HG02759 (cell line): Measurements from ENCODE around the gene NTM.
"Not testable (repeated sequence)": the region's sequence is repeated elsewhere in the genome, so short reads cannot be mapped to it uniquely, and the experiment has no call there.

Experiments
- ATAC-seq: cut with Tn5 transposase; IDR thresholded peaks from one replicate; pipeline ENCODE4 v1.9.1; 2021; ENCODE audit warnings: mild to moderate bottlenecking, moderate library complexity; ENCODE audit not compliant: unreplicated experiment

The NTM gene

DNA sequence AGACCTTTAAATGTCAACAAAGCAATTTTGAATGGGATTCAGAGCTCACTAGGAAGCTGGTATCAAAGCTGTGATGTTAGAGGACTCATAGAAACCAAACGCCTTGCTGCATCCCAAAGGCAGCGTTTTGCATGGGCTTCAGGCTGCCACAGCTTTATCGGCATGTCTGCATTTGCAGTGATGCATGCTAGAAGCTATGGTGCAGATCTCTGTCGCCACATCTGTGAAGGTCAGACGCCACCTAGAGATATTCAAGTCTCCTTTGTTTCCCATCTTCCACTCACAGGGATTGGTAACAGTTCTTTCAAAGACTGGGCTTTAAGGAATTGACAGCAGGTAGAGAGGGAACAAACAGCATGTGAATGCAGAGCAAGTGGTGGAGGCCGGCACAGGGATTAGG, 47.8 kb downstream of the NTM start:
- ATAC-seq = no peak

DNA sequence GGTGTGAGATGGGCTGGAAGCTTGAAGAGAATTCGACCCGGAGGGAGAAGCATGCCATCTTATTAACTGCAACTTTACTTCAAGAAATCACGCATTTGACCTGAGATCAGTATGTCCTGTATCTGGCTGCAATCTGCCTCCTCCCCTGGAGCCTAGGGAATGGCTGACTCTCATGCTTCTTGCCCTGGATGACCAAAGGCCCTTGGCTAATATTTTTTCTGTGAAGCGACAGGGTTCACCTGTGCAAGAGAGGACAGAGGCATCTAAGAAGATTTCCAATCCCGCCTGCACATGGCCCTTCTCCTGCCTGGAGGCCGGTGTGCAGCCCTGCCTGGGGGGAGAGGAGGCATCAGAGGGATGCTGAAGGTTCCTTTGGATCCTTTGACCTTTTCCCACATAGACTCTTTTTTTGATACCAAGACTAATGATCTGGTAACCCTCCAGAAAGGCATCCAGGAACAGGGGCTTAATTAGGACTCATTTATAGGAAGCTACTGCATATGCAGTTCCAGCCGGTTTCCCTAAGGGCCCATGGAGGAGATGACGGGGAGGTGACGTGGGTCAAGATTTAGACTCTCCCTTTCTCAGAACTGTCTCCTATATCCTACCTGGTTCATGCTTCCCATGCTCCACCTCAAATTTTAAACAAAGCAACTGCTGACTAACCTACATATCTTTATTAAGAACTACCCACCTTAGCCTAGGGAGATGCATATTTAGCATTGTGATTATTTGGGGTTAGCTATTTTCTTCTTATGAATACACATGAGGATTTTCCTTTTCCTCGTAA, 50.8 kb downstream of the NTM start:
- ATAC-seq = no peak

DNA sequence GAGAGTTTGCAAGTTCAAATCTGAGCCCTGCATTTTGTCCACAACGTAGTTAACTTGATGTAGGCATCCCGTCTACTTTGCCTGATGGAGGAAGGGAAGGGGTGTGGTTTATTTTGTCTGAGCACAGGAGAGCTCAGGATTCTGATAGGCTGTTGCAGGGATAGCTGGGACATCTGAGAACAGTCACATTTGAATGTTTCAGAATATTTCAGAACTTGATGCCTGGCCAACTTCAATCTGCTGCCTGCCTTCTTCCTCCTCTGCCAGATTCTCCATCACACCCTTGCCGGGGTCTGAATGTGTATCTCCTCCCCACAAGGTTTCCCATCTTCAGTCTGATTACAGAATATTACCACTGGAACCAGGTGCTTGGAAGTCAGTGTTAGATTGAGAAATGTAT, 51.6 kb downstream of the NTM start:
- no peak for ATAC-seq

DNA sequence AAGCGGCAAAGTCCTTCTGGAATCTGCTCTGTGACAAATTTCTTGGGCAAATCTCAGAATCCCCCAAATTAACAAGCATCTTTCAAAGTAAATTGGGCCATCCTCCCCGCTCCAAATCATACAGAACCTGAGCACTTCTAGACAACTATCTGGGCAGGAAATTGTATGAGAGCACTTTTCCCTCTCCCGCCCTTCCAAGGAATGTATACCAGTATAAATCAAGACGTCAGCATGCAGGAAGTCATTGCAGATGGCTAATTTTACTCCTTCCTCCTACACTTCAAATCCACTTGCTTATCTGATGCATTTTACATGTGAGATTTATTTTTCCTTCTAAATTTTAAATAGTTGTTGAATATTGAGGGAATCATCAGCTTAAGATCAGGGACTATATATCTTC, 52.1 kb downstream of the NTM start:
- no peak for ATAC-seq

DNA sequence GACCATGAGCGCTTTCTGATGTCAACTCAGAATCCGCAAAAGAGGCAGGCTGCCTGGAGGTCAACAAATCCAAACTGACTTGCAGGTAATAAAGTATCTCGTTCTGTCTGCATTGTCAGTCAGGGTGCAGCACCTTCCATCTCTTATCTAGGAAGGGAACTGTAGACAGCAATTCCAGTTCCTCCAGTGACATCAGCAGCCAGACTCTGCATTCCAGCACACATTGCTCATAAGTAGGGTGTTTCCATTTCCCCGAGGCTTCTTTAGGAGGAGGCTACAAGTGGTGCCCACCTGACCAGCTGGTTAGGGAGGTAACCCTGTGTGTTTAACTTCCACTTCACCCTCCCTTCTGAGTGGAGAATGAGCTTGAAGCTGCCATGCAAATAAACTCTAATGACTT, 53.3 kb downstream of the NTM start:
- no peak for ATAC-seq

DNA sequence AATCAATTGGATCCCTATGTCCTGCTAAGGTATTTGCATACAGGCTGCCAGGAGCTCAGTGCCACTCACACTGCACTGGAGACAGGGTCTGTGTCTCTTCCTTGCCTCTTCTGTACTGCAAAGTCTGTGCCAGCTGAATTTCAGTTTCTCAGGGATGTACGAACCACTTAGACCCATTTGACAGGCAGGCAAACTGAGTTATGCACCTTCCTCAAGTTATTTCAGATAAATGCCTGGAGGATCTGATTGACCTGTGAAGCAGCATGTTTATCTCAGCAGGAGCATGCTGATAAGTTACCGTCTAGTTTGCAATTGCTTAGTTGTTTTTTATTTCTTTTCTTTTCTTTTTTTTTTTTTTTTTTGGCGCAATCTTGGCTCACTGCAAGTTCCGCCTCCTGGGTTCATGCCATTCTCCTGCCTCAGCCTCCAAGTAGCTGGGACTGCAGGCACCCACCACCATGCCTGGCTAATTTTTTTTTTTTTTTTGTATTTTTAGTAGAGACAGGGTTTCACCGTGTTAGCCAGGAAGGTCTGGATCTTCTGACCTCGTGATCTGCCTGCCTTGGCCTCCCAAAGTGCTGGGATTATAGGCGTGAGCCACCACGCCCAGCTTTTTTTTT, 54.0 kb downstream of the NTM start:
- ATAC-seq = not testable (repeated sequence)

DNA sequence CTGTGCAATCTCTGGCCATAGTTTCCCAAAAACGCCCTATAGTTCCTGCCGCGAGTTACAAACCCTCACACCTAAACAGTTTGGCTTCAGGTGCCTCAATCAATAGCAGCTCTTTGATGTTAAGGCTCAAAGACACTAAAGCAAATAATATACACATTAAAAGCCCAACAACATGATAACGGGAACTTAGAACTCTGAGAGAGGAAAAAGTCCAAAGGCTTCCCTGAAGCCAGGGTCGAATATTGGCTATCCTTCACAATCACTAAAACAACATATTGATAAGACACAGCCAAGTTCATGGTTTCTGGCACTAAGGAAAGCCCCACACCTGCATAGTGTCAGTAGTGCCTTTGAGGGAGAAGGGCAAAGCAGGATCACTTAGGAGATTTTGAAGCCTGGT, 54.9 kb downstream of the NTM start:
- ATAC-seq = no peak

DNA sequence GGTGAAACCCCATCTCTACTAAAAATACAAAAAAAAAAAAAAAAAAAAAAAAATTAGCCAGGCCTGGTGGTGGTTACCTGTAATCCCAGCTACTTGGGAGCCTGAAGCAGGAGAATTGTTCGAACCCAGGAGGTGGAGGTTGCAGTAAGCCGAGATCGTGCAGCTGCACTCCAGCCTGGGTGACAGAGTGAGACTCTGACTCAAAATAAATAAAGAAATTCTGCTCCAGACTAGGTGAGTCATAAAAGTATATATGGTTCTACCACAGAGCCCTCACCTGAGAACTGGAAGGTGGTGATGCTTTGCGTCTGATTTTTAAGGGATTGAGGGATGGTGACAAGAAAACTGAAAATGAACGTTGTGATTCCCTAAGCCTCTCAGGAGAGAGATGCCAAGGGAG, 58.4 kb downstream of the NTM start:
- no peak for ATAC-seq

DNA sequence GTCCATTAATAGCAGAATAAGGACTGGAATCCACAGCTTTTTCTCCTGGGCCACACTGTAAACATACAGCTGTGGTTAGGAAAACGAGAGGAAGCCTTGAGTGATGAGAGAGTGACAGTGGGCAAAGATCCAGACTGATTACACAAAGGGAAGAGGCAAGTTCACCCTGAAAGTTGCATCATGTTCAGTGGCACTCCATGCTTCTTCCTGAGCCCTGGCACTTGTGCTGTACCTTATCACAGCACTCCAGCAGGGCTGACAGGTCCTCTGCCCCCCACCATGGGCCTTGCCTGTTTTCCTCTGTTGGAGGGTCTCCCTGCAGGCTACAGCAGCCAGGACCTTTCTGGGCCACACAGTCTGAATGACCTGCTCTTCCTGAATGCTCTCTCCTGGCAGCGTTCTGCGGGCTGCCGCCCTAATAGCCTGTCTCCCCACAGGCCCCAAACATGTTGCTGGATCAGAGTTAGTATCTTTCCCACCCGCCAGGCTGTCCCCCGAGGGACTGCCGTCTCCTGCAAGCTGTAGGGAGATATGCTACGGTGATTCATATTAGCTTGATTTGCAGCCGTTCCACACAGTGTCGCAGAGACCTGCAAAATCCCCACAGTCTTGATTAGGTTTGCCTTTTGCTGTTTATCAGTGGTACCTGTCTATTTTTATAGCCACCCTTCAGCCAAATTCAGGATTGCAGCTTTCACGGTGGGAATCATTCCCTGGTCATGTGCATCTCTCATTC, 60.2 kb downstream of the NTM start:
- ATAC-seq = no peak

DNA sequence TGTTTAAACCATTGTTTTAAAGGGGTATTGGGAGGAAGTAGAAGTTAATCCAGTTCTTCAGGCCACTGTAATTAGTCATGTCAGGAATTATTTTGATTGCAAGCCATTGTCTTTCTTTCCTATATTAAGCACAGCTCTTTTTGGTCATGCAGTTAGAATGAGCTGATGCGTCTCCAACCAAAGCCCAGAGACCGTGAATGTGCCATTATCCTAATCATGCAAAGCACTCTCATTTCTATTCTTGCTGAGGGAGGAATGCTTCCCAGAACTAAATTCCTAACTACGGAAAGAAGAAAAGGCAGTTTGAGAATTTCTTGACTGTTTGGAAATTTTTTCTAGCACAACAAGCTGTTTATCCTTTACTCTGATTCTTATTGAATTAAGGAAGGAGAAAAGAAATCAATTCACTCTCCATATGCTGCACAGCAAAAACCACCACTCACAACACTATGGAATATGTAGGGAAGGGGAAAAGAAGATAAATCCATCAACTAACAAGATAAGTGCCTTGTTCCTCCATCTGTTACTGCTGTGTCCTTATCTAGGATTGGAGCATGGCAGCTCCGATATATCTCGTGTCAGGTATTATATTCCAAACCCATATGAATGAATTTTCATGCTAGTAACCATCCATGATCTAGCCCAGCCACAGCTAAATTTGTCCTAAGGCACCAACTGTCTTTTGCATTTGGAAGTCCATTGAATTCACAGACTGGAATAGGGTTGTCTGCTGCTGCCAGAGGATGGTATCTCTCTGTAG, 70.8 kb downstream of the NTM start:
- ATAC-seq = no peak

DNA sequence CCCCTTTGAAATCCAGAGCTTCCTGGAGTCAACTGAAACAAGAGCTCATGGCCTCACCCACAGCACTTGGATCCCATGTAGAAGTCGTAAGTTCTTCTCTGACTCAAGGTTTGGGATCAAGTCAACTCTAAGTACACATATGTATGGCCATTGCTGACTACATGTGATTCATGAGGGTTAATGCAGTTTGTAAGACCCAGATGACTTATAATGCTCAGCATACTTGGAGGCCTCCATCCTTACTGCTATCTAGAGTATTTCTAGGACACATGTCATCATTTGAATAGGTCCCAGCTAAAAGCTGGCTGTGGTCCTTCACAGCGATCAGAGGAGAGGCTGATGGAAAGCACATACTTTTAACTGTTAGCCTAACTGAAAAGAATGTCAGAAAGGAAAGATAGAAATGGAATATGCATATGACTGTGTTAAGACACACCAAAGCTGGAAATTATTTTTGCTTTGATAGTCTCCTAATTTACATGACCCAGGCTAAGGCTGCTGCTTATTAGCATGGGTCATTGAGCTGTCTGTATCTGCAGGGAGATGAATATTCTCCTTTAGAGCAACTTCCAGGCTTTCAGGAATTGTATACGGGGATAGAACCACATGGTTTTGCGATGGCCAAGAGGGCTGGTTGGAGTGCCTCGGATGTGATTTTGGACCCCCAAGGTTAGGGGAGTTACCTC, 76.3 kb downstream of the NTM start:
- ATAC-seq = no peak

DNA sequence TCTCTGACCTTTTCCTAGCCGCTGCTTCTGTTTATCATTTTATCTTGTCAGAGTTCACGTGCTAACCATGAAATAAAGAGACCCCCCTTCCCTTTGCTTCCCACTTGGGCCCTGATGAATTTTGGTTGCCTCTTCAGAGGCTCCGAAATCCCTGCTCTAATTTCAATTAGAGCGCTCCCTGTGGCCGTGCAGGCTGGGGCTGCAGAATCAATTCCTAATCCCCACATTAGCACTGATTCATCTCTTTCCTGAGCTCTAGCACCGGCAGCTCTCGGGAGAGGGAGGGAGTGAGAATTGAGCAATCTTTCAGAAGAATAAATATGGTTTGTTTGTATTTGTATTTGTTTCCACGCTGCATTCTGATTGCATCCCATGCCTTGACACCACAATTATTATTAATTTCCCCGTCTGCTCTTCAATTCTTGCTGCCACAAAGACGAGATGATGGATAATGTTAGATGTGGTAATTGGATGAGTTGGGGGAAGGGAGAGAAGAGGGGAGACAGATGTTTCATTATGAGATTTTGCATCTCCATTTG, 76.9 kb downstream of the NTM start:
- no peak for ATAC-seq

DNA sequence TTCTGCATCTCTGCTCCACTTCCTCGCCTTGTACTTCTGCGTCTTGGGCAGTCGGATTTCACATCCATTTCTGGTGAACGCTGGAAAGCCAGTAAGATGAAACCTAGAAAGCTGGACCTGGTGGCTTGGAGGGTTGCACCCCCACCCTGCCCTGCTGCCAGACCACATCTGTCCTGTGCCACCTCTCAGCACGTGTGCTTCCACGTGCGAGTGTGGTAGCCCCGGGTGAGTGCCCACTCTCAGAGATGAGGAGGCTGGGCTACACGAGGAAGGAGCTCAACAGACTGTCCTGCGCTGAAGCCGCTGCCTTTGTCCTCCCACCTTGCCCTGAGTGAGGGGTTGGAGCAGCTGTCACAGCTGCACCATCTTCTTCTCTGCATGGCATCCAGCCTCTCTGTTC, 77.5 kb downstream of the NTM start:
- ATAC-seq = no peak

DNA sequence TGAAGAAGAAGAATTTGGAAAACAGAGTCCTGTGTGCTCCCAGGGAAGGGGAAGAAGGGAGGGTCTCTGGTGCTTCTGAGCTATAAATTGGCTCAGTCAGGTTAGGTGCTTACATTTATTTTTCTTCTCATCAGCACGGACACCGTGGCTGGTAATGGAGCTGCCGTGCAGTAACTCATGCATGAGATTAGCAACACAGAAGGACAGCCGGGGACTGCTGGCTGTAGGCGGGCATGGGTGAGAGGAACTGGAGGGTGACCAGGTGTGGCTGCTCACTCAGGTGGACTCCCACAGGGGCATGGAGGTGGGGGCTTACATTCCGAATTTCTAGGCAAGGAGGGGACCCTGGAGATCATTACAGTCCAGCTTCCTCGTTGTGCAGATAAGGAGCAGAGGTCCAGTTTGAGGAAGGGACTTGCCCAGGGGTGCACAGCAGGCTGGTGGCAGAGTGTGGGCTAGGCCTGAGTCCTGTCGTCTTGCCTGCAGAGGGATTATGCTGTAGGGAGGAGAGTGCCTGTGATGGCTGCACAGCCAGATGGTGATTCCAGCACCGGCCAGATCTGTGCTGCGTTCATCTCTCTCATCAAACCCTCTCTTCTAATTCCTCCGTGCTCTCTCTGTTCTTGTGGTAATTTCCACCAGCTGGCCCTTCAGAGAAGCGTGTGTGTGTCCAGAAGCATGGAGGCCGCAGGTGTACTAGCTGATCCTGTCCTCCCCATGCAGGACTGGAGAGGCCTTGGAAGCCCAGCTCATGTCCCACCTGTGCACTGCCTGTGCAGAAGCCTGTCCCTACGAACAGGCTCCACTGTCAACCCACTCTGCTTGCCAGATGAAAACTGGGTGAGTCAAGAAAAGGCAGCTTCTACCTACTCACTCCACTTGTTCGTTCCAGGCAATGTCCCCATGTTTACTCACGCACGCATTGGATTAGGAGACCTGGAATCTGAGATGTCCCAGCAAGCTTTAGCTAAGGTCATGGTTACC, 78.9 kb downstream of the NTM start:
- ATAC-seq = no peak

DNA sequence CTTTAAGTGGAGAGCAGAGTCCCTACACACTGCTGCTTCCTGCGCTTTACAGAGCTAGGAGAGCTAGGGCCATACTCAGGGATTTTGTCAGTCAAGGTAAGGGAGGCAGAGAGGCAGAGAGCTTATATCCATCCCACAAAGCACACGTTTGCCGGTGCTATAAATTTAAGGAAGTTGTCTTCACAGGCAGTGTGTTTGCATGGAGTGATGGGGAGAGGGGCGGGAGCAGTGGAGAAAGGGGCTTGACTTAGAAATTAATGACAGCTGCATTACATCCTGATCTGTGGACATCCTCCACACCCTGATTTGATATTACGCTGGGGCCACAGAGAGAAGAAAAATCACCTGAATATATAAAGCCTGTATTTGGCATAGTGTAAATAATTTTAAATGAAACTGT, 84.1 kb downstream of the NTM start:
- no peak for ATAC-seq

DNA sequence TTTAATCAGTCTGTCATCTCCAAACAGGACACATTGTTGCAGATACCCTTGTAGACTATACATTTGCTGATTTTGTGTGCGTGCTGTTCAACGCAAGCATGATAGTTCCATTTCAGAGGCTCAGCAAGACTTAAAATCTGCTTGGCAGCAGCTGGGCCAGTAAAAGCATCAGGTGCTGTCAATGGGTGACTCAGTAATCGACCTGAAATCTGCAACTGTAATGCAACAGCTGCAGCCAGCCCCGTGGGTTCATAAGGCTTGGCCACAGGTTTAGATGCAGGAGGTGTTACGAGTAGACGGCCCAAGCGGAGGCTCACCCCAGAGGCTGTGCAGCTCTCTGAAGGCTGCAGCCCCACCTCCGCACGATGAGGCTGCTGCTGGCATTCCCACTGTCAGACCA, 84.6 kb downstream of the NTM start:
- no peak for ATAC-seq

DNA sequence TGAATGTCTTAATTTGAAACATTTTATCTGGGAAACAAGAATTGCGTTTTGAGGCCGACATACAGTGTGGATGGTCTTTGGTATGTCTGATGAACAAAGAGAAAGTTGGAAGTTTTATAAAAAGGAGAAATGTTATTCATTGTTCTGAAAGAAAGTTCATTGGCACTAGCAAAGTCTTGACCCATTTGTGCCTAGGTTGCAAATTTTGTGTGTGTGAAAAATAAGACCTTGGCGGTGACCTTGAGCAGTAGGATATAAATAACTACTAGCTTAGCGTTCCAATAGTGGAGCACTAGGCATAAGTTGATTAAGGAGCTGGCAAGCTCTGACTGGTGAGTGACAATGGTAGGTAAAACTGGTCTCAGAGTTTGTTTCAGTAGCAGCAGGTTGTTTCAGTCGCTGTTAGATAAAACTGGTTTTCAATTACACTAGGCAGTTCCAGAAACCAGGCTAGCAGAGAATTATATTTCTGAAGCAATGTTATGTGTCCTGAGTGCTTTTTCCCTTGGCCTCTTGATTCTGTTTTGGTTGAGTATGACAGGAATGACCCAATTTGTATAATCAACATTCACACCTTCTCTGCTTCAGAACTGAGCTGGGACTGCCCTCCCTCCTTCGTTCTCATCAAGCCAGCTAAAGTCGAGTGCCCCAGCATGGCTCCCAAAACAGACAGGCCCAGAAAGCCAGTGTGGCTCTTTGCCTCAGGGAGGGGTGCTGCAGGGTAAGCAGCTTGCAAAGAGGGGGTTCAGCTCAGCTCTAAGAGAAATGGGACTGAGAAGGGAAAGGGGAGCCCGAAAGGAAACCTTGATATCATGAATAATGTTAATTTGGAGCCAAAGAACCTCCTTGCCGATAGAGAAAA, 85.7 kb downstream of the NTM start:
- no peak for ATAC-seq

DNA sequence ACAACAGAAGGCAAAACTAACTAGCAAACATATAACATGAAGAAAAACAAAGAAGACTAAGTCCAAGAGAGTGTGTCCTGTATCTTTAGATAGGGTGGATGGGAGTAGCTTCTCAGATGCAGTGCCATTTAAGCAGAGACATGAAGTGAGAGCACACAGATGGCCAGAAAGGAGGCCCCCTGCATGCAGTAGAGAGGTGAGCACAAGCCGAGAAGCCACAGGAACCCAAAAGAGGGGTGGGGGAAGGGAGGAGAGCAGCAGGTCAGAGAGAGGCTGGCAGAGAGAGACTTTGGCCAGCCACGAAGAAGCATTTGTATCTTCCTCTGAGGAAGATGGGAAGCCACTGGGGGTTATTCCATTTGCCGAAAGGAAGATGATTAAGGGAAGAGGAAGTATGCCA, 86.7 kb downstream of the NTM start:
- ATAC-seq = no peak
